ENCODE measurements around the gene LMOD1.
"Not testable (repeated sequence)": the region's sequence is repeated elsewhere in the genome, so short reads cannot be mapped to it uniquely, and the experiment has no call there.

LMOD1 gene

DNA sequence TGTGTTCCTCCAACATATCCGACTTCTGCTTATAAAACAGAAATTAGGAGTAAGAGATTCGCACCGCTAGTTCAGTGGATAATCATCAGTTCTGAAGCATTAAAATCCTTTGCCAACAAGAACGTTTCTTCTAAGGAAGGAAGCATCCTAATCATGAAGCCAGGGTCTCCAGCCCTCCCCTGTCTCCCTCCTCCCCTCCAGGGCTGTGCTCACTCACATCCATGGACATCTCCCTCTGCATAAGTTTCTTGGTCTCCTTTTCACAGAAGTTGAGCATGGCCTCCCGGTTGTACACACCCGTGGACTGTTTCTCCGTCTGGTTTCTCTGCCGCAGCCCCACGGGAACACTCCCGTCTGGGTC lies 505 bp downstream of the LMOD1 start:
- no peak for DNase-seq

DNA sequence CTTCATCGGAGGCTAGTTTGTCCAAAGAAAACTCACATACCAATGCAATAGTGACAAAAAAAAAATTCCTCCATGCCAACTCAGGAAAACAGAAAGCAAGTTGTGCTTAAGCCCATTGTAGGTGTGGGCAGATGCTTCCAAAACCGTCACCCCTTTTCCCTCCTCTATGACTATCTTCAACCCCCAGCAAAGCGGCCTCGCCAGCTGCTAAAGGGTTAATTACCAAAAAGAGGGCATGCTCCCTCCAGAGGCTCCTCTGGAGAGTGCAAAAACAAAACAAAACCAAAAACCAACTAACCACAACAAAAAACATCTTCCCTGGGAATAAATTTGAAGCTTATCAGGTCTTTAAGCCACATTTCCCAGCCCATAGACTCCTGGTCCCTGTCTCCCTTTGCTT lies 1.2 kb downstream of the LMOD1 start:
- DNase-seq = no peak

DNA sequence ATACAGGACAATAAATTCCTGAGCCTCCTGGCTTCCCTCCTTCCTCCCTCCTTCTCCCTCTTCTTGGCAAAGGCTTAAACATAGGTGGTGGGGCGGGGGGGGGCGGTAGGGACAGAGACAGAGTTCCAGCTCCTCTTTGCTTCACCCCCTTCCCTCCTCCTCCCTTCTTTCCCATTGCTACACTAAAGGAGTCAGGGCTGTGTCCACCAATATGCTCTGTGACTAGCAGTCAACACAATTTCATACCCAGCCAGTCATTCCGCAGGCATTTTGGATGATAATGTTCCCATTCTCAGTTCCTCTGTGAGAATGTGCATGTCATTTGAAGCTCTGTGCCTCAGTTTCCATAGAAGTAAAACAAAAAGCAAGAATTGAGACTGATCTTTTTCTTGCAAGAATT lies 1.7 kb downstream of the LMOD1 start:
- no peak for DNase-seq

DNA sequence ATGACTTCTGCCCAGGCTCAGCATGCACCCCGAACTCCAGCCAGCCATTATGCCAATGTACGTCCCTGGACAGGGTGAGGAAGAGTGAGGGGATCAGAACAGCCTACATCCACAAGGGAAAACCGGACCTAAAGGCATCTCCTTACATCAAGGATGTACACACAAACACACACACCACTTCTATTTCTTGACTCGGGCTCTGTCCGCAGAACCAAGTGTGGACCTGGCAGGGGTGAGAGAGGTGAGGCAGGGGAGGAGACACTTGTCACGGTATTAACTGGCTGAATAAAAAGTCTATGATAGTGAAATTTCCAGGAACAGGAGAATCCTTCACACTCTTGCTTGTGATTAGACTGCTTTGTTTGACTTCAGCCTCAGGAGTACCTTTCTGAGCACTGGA lies 2.3 kb downstream of the LMOD1 start:
- DNase-seq = no peak

DNA sequence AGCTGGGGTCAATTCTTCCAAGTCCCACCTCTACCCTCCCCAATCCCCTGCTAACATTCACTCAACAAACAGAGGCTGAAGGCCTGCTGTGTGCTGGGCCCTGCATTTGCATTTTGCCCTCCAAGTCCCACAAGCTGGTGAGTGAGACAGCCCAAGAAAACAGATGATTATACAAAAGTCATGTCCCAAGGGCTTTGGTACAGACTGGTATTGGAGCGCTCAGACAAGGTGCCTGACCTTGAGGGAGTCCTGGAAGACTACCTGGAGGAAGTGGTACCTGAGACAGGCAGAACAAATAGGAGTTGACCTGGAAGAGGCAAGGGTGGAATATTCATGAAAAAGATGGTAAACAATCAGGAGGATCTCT lies 4.2 kb downstream of the LMOD1 start:
- no peak for DNase-seq

DNA sequence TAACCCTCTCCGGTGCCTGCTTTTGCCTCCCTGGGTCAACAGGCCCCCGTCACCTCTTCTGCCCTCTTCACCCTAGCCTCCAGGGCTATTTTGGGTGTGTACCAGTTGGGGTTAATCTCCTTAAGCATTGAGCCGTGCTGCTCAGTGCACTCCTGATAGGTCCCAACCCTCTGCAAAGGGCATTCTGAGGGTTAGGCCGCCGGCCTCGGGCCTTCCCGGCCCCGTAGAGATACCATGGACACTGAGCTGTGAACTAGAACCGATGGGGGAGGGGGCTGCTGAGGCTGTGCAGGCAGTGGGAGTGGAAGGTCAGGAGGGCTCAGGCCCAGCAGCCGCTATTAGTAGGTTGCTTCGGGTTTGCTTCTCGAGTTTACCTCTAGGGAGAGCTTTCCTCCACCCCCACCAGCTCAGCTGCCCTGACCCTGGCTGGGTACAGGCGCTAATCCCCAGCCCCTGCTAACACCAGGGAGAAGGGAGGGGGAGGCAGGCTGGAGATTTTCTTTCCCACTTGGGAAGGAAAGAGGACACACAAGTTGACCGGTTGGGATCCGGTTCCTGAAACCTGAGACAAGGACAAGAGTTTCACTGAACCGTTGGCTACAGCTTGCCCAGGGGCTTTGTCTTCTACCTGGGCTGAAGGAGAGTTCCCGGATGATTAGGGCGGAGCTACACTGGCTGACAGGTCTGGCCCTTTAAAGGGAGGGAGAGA lies 4.8 kb downstream of the LMOD1 start:
- no peak for DNase-seq

DNA sequence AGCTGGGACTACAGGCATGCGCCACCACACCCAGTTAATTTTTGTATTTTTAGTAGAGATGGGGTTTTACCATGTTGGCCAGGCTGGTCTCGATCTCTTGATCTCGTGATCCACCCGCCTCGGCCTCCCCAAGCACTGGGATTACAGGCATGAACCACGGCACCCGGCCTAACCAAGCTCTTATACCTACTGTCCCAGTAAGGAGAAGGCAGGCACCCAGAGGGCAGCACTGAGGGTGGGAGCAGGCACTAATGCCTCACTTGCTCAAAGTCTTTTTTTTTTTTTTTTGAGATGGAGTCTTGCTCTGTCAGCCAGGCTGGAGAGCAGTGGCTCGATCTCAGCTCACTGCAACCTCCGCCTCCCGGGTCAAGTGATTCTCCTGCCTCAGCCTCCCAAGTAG lies 6.0 kb downstream of the LMOD1 start:
- DNase-seq = not testable (repeated sequence)

DNA sequence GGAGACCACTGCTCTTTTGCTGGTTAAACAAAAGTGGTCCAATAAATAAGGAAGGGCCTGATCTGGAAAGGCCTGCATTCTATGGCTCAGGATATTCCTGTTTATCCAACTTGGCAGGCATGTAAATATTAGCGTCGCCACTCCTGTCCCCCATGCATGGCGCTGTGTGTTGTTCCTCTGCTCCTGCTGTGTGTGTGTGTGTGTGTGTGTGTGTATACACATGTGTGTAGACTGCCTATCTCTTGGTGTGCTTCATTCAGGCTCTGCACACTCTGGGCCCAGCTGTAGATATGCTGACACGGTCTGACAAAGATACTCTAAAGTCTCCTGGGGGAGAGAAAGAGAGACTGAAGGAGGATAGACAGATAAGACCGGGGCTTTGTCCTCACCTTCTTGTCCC lies 6.8 kb downstream of the LMOD1 start:
- DNase-seq = no peak

DNA sequence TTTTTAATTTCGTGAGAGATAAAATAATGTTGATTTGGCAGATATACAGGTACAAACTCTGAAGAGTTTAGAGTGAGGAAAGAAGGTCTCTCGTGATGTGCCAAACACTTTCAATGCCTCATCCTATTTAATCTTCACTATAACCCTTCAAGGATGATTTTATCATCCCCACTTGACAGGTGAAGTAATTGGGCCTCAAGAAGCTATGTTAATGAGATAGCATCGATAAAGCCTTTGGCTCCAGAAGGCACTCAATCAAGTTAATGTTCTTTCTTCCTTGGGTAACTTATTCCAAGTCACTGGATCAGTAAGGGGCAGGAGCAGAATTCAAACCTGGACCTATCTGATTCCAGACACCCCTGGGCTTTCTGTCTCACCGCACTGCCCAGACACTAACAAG lies 7.2 kb downstream of the LMOD1 start:
- DNase-seq = no peak

DNA sequence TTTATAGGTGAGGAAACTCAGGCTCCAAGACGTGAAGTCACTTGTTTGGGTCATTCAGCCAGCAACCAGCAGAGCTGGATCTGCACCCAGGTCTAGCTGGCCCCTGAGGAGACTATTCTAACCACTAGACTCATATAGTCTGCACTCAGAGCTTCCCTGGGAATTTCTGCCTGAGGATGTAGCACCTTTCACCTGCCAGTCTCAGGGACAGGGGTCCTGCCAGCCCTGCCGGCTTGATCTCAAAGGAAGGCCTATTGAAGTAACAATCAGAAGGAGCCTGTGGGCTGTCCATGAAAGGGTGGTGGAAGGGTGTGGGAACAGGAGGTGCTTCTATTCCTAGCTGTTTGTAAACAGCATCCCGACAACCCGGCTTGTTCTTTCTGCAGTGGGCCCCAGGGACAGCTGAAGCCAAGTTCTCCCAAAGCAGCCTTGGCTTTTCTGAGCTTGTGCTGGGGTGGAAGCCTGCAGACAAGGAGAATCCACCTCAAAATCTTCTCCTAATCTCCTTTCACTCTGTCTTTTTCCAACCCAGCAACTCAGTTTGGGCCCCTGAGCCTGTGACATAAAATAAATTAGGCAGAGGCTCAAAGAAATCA lies 7.8 kb downstream of the LMOD1 start:
- DNase-seq = no peak

DNA sequence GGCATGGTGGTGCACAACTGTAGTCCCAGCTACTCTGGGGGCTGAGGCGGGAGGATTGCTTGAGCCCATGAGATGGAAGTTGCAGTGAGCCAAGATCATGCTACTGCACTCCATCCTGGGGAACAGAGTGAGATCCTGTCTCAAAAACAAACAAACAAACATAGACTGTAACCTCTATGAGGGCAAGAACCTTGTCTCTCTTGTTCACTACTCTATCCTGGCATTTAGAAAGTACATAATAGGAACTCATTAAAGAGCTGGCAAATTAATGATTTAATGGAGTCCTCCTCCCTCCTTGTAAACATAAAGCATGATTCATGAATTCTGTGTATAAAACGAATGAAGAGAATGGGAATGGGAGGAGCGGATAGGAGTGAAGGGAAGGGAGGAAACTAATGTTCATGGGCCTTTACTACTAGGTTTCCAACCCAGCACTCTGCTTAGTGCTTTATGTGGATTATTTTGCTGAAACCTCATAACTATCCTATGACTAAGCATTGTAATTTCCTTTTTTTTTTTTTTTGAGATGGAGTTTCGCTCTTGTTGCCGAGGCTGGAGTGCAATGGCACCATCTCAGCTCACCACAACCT lies 8.6 kb downstream of the LMOD1 start:
- DNase-seq = no peak

DNA sequence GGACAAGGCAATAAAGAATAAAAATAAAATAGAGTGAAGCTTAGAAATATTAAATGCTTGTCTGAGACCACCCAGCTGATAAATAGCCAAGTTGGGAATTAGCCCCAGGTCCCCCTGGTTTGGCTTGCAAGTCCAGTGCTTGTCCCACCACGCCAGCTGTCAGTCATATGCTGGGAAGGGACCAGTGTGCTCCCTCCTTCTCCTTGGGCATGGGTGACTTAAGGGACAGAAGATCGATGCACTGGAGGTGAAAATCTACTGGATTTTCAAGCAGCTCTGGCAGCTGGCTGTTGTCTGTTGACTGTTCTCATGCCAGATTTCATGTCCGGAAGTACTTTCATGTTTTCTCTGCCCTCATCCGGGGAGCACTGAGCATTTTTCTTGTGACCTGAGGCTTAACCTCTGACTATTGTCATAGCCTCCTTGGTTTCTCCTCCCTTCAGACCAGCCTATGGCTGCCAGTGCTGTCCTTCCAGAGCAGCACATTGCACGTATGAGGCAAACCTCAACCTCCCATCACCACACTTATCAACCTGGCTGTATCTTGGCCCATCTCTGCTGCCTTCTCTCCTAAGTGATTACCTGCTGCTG lies 12.4 kb downstream of the LMOD1 start:
- no peak for DNase-seq

DNA sequence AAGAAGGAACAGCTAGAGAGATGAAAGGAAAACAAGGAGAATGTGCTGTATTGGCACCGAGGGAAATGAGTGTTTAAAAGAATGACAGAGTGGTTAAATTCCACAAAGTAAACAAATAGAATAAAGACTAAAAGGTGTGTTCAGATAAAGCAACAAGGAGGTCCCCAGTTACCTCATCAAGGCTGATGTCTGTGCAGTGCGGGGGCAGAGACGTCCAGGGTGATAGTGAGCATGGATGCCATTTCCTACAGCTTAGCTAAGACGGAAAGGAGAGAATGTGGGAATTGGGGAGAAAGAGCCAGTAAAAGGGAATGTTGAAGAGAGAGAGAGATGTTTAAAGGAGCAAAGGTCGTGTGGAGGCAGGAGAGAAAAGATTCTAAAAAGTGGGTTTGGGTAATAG lies 15.5 kb downstream of the LMOD1 start:
- DNase-seq = no peak

DNA sequence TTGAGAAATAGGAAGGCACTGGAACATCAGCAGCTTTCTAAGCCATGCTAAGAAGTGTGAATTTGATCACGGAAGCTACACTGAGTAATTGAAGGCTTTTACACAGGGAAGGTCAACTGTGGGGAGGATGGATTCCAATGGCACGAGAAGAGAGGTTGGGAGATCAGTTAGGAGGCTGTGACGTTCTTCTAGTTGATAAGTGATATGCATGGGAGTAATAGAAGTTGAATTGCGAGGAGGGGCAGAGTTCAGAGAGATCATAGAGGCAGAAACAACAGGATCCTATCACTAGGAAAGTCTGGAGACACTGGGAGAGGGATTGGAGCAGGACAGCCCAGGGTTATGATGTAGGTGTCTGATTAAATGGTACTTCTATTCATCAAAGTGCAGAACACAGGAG lies 16.2 kb downstream of the LMOD1 start:
- no peak for DNase-seq

DNA sequence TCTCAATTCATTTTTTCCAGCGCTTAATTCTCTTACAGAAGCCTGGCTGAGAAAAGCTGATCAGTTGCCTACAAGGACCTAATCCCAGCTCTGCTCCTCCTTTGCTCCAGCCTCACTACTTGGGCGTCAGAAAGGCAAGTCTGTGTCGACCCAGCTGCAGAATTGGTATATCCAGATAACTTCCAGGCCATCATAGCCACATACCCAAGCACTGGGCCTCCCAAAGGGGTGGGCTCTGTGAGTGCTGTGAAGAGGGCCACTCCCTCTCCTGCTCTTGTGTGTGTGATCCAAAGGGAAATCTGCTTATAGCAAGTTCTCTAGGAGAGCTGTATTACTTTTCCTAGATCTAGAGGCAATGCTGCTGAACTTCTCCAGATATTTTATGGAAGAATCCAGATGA lies 18.1 kb downstream of the LMOD1 start:
- no peak for DNase-seq

DNA sequence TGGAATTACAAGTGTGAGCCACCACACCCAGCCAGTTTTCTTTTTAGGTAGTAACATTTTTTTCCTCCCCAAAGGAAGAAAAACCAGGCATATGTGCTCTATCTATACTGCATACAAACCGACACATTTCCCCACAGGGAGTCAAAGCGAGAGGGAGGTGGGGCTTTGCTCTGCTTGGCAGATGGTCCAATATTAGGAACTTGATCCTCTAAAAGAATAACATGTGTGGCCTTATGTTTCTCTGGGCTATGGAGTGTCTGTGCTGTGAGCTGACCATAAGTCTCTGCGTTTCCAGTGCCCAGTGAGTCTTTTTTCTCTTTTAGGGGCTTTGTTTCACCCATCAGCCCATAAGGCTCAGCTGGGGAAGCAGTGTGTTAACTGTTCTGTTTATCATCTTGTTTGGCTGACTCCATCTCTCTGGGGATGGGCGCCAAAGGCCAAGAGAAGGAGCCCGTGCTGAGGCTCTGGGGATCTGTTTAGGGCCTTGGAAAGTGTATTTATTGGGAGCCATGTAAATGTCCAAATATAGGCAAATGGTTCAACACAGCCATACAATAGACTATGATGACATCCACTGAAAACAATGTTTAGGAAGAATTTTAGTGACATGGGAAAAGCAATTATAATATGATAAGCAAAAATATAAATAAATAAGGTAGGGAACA lies 20.2 kb downstream of the LMOD1 start:
- DNase-seq = no peak

DNA sequence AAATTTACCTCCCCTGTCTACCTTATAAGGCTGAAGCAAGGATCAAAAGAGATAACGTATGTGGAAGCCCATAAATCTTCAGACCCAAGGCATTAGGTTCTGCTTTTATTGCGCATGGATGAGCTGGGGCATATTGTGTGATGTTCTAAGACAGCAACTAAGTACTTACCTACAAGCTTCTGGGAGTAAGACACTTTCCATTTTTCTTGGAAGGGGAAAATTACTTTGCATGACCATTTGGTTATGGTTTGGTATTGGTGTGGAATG lies 21.1 kb downstream of the LMOD1 start:
- no peak for DNase-seq

DNA sequence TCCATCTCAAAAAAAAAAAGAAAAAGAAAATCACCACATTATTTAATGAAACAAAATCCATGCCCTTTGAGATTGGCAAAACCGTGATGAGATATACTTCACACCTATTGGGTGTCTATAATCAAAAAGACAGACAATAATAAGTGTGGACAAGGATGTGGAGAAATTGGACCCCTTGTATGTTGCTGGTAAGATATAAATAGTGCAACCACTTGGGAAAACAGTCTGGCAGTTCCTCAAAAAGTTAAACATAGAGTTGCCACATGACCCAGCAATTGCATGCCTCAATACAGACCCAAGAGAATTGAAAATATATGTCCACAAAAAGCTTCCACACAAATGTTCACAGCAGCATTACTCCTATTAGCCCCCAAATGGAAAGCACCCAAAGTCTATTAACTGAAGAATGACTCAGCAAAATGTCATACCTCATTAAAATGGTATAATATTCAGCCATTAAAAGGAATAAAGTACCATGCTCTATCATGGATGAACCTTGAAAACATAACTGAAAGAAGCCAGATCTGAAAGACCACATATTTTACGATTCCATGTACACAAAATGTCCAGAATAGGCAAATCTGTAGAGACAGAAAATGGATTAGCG lies 24.3 kb downstream of the LMOD1 start:
- DNase-seq = no peak

DNA sequence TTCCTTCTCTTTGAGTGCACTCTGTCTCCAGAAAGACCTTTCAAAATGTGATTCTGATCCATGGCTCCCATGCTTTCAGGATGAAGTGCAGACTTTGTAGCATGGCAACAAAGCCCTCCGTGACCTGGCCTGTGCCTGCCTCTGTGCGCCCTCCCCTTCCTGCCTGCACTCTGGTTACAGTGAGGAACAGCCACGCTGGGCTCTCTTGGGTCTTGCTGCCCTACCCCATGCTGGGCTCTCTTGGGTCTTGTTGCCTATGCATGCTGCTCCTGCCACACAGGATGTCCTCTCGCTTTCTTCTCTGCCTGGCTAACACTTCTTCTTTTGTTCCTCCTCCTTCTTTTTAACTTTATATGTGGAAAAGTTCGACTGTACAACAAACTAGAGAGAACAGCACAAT lies 28.0 kb downstream of the LMOD1 start:
- no peak for DNase-seq

DNA sequence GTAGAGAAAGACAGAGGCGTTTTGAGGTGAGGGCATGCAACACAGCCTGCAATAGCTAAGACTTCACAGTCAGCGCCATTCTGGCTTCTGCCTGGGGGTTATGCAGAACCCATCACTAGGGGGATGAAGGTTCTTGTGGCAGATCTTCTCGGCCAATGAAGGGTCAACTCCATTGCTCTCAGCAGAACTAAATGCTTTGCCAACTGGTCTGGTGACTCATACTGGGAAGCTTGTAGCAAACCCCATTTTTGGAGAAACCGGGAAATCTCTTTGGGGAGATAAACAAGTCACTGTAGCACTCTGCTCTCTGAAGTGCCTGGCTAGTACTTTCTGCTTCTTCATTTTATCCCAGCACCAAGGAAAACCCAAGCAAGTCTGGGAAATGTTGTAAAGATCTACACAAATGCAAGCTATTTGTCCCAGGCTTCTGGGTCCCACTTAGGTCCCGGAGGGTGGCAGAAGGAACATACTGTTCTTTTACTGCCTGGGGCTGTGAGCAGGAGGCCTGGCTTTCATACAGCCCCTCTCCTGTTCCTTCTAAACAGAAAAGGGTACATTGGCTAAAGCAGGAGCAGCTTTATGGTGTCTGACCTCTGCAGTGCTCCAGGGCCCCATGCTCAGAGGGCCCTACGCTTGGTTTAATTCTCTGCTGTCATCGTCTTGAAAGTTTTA lies 28.9 kb downstream of the LMOD1 start:
- no peak for DNase-seq

DNA sequence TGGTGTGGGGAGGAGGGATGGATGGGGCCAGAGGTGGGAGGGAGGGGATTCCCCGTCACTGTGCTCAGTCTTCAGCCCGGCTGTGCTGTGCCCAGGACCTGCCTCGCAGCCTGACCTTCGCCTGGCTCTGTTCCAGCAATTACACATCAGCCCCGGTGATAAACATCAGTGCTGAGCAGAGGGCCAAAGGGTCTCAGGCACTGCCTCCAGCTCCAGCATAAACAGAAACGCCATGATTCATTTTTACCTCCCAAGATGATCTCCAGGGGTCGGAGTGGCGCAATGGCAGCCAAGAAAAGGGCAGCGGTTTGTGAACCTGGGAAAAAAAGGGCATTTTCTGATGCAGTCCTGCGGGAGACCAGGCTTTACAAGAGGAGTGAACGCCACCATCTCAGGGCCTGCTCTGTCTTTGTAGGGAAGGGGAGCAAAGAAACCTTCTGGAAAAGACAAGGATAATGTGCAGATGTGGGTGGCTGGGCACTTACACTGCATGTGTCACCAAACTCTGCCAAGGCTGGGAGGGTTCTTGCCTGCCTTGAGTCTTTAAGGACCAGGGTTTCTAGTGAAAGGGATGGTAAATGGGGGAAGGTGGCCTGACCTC lies 29.6 kb downstream of the LMOD1 start:
- DNase-seq = no peak

DNA sequence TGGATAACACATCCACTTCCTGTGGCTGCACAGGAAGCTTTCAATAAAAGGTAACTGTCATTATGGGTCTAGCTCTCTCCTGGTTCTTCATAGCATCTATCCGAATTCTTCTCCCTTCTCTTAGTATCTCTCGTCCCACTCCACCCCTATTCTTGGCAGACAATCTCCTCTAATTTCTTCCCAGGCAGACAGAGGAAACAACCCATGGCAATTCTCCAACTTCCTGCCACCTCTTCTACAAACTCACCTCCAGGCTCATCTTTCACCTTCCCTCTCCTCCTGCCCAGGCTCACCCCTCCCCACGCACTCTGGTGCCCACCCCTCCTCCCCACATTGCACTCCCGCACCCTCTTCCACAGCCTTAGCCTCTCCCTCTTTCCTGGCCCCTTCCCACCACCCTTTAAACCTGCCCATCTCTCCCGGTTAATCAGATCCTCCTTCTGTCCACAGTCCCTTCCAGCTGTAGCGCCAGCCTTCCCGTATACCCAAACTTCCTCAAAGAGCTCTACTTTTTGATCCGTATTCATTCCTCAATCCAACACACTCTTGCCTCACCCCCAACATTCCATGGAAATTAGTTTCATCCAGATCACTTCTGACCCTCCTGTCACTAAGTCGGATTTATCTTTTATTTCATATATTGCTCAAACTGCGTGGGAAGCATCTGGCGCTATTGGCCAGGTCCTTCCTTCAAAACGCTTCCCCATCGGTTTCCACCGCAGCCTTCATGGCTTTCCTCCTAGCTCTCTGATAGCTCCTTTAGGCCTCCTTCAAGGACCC lies 31.7 kb downstream of the LMOD1 start:
- no peak for DNase-seq
